ENCODE measurements around the gene TMEM255A. TPM values are rescaled to one million over a fixed set of nuclear protein-coding genes. Genes with fewer than 3 reads are reported as not detected.

Gene TMEM255A
- total RNA-seq, 4 donors from 2014 or later, result 3.9 to 7.1 (median 6.1) TPM

DNA sequence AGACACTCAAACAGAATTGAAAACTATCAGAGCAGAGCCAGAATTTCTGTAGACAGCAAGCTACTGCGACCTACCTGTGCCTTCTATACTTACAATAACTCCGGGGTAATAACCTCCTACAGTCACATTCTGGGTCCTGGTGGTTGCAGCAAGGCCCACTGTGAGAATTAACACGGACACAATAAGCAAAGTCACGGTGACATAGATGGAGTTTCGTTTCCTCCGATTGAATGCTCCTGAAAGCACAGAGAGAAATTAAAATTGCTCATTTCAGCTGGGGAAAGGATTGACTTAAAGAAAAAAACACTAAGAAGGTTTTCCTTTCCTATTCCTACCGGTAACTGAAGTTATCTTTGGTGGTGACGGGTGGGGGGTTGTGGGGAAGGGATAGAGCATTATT, 7.0 kb downstream of the TMEM255A start:
- WGBS, 2 donors, result 64 to 84% methylated on average over 8 of the region's 8 CpGs
- Histone ChIP-seq H3K9me3 (no peaks in the 10 kb centered on the region), H3K4me3 (no peak overlapping the region), H3K27me3 (peaks cover 0 to 57% of the 10 kb centered on the region in 2 donors), H3K4me1 (peaks cover 0 to 6% (median 0%) of the 10 kb centered on the region in 4 donors), H3K27ac (no peak overlapping the region), H3K36me3 (no peaks in the 10 kb centered on the region)
- DNase-seq (ENCODE audit: low spot score in 2 of 2), result no peak
- no peak for TF ChIP-seq POLR2A (IDR thresholded peaks at IDR 0.05)
- no peak for TF ChIP-seq EP300 (IDR thresholded peaks at IDR 0.05)
- TF ChIP-seq, protein P1, sequence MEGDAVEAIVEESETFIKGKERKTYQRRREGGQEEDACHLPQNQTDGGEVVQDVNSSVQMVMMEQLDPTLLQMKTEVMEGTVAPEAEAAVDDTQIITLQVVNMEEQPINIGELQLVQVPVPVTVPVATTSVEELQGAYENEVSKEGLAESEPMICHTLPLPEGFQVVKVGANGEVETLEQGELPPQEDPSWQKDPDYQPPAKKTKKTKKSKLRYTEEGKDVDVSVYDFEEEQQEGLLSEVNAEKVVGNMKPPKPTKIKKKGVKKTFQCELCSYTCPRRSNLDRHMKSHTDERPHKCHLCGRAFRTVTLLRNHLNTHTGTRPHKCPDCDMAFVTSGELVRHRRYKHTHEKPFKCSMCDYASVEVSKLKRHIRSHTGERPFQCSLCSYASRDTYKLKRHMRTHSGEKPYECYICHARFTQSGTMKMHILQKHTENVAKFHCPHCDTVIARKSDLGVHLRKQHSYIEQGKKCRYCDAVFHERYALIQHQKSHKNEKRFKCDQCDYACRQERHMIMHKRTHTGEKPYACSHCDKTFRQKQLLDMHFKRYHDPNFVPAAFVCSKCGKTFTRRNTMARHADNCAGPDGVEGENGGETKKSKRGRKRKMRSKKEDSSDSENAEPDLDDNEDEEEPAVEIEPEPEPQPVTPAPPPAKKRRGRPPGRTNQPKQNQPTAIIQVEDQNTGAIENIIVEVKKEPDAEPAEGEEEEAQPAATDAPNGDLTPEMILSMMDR (IDR thresholded peaks at IDR 0.05), result no peak

DNA sequence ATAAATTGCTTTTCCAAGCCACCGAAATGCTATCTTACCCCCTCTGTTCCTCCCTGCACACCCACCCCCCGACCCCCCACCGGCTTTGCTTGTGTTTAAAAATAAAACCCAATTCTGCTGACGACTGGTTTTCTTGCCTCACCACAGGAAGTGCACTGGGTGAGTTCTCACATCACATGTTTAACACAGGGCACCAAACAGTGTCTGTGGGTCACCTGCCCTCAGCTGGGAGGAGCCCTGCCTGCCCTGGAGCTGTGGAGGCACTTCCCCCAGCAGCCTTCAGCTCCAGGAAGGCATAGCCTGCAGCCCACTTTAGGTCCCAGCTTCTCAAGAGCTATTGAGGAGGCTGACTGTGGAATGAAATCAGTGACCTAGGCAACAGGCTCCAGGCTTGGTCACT, 8.8 kb downstream of the TMEM255A start:
- 5 to 21% methylated on average over 3 to 4 of the region's 4 CpGs for WGBS, 2 donors
- H3K27ac ChIP-seq, result no peak overlapping the region
- no peaks in the 10 kb centered on the region for H3K36me3 ChIP-seq
- peaks cover 0 to 38% of the 10 kb centered on the region in 2 donors for H3K27me3 ChIP-seq
- H3K4me1 ChIP-seq, result no peaks in the 10 kb centered on the region
- H3K9me3 ChIP-seq, result no peaks in the 10 kb centered on the region
- no peak overlapping the region for H3K4me3 ChIP-seq
- DNase-seq (ENCODE audit: low spot score in 2 of 2), result no peak
- TF ChIP-seq, protein P1 (IDR thresholded peaks at IDR 0.05), result no peak
- no peak for TF ChIP-seq POLR2A (IDR thresholded peaks at IDR 0.05)

DNA sequence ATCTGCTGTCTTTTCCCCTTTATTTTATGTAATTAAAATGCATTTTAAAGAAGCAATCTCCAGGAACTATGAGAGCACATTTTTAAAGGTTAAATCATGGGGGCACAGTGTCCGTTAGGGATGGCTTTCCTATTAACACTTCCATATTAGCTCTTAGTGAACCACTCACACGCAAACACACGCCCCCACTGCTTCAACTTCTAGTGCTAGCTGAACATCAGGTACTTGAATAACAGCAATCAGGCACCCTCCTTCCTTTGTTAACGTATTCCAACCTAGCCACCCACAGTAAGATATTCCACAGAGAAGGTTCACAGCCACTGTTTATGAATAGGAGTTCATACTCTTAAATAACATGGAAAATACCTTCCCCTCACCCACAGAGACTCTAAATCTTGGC, 9.3 kb downstream of the TMEM255A start:
- TF ChIP-seq, protein P1 (IDR thresholded peaks at IDR 0.05), result no peak
- no peak for TF ChIP-seq EP300 (IDR thresholded peaks at IDR 0.05)
- no peak for TF ChIP-seq POLR2A (IDR thresholded peaks at IDR 0.05)
- Histone ChIP-seq H3K36me3 (no peaks in the 10 kb centered on the region), H3K9me3 (no peaks in the 10 kb centered on the region), H3K27me3 (peaks cover 0 to 35% of the 10 kb centered on the region in 2 donors), H3K27ac (no peak overlapping the region), H3K4me1 (no peaks in the 10 kb centered on the region), H3K4me3 (no peak overlapping the region)
- no peak for DNase-seq (ENCODE audit: low spot score in 2 of 2)
- 39 to 41% methylated on average over 4 of the region's 4 CpGs for WGBS, 2 donors

DNA sequence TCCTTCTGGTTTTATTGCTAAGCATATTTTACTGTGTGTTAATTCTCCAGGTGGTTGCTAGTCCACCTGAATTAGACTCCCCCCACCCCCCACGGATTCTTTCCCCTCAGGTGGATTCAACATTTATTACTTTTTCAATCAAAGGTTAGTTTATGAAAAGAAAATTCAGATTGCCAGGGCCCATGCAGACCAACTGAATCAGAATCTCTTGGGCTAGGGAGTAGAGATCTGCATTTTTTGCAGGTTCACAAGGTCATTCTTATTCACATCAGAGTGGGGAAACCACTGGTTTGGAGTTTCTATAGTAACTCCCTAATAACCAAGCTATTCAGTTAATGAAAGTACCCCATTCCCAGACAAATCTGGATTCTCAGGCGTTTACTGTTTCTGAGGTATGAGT, 9.8 kb downstream of the TMEM255A start:
- Histone ChIP-seq H3K36me3 (no peaks in the 10 kb centered on the region), H3K9me3 (no peaks in the 10 kb centered on the region), H3K27ac (no peak overlapping the region), H3K4me1 (no peaks in the 10 kb centered on the region), H3K4me3 (no peak overlapping the region), H3K27me3 (peaks cover 0 to 30% of the 10 kb centered on the region in 2 donors)
- DNase-seq (ENCODE audit: low spot score in 2 of 2), result no peak
- WGBS, 2 donors, result 38 to 57% methylated on average over 2 of the region's 2 CpGs
- TF ChIP-seq EP300 (IDR thresholded peaks at IDR 0.05) (no peak), POLR2A (IDR thresholded peaks at IDR 0.05) (no peak)
- TF ChIP-seq, protein P1 (IDR thresholded peaks at IDR 0.05), result no peak

DNA sequence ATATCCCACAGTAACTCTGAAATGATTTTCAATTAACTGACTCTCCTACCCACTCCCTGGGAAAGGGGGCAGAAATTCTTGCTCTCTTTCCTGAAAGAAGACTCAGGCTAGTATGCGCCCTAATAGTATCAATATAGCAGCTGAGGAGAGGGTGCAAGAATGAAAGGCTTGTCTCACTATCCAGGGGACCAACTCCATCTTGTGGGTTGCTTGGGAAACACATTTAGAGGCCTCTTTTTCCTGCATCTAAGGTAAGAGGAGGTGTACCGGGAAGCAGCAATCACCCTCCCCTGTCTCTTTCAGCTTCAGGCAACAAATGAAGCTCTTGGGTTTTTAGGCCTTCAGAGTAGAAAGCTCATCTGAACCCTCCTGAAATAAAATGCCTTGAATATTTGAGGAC, 11.3 kb downstream of the TMEM255A start:
- Histone ChIP-seq H3K4me1 (no peaks in the 10 kb centered on the region), H3K4me3 (no peak overlapping the region), H3K36me3 (no peaks in the 10 kb centered on the region), H3K9me3 (no peaks in the 10 kb centered on the region), H3K27me3 (peaks cover 0 to 25% of the 10 kb centered on the region in 2 donors), H3K27ac (no peak overlapping the region)
- no peak for DNase-seq (ENCODE audit: low spot score in 2 of 2)
- WGBS, 2 donors, result 71 to 75% methylated on average over 2 of the region's 2 CpGs
- TF ChIP-seq, protein P1 (IDR thresholded peaks at IDR 0.05), result no peak
- TF ChIP-seq POLR2A (IDR thresholded peaks at IDR 0.05) (no peak), EP300 (IDR thresholded peaks at IDR 0.05) (no peak)
